Large intestine (tissue), 3 donors: ENCODE measurements around the gene TMEFF1. TPM values are rescaled to one million over a fixed set of nuclear protein-coding genes. Genes with fewer than 3 reads are reported as not detected.

Experiments used
- DNase-seq, 2 donors: peaks; one replicate each; pipeline versions ENCODE4 v3.0.0 to v3.0.0-alpha.2; 2013
- H3K27ac ChIP-seq: one replicate; pipeline ENCODE4 v1.5.1; 2013; ENCODE audit warnings: low read length
- H3K27me3 ChIP-seq: 2 replicates; pipeline ENCODE4 v1.6.1; 2013; ENCODE audit warnings: low read length; ENCODE audit not compliant: control insufficient read depth, insufficient read depth
- H3K36me3 ChIP-seq: 2 replicates; pipeline ENCODE4 v1.6.1; 2013; ENCODE audit warnings: low read length; ENCODE audit not compliant: control insufficient read depth, insufficient read depth
- H3K4me1 ChIP-seq: one replicate; pipeline ENCODE4 v1.6.1; 2013; ENCODE audit warnings: low read length; ENCODE audit not compliant: control insufficient read depth, insufficient read depth
- H3K4me3 ChIP-seq: one replicate; pipeline ENCODE4 v1.5.1; 2013; ENCODE audit warnings: low read length
- H3K9me3 ChIP-seq: one replicate; pipeline ENCODE4 v1.6.1; 2013; ENCODE audit warnings: mild to moderate bottlenecking, low read depth, low read length, moderate library complexity; ENCODE audit not compliant: control insufficient read depth
- WGBS: methylation state at CpG from one replicate; pipeline ENCODE4 v1.1.5; 2013; ENCODE audit warnings: low lambda C conversion rate; ENCODE audit not compliant: insufficient coverage; 5-methylcytosine and 5-hydroxymethylcytosine counted together
- polyA plus RNA-seq: library from polyadenylated mRNA; unstranded; fragments of 120-200 nt; gene quantifications from one replicate; pipeline ENCODE4 v1.2.1, GENCODE V29; 2013

The TMEFF1 gene
- polyA plus RNA-seq, 1 donor, result 2.4 TPM

DNA sequence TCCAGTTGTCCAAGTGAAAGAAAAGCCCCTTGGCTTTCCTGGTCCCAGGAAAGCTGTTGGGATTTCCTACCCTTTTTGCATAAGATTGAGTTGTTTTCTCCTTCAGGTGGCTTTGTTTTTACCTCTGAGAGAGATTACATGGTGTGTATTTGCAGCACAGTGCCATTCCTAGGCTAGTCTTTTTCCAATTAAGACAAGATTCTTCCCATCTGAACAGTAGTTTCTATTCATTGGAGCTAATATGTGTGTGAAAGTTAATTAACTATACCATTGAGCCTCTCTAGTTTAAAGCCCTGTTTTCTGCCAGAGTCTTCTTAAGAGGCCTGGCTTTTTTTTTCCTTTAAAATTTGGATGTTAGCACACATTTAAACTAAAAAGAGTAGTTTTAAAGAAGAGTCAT lies 25.9 kb upstream of the TMEFF1 start:
- Histone ChIP-seq H3K27ac (no peak overlapping the region), H3K36me3 (peaks cover 12% of the 10 kb centered on the region), H3K4me3 (no peak overlapping the region)

DNA sequence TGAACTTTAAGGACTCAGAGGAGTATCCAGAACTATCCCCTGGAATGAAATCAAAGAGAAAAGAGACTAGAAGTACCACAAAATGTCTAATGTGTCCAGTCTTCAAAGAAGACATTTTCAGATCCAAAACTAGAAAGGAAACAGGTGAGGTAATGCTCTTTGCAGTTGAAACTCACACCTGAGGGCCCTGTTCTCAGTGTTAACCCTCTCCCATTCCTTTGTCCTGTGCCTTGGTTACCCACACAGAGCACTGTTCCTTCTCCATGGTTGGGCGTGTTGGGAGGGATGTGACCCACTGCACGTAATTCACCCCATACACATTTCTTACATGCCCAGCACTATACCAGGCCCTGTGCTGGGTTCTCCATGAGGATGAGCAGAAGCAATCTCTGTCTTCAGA lies 24.7 kb upstream of the TMEFF1 start:
- no peak for DNase-seq
- Histone ChIP-seq H3K4me1 (no peaks in the 10 kb centered on the region), H3K27ac (no peak overlapping the region), H3K9me3 (no peaks in the 10 kb centered on the region), H3K27me3 (no peaks in the 10 kb centered on the region), H3K36me3 (peaks cover 9% of the 10 kb centered on the region), H3K4me3 (no peak overlapping the region)
- WGBS, result no CpG with 5 or more reads among the region's 2 CpGs

More for the DNA sequence above, 25.9 kb upstream of the TMEFF1 start:
- Histone ChIP-seq H3K9me3 (no peaks in the 10 kb centered on the region), H3K4me1 (no peaks in the 10 kb centered on the region), H3K27me3 (no peaks in the 10 kb centered on the region)
- DNase-seq, result no peak

DNA sequence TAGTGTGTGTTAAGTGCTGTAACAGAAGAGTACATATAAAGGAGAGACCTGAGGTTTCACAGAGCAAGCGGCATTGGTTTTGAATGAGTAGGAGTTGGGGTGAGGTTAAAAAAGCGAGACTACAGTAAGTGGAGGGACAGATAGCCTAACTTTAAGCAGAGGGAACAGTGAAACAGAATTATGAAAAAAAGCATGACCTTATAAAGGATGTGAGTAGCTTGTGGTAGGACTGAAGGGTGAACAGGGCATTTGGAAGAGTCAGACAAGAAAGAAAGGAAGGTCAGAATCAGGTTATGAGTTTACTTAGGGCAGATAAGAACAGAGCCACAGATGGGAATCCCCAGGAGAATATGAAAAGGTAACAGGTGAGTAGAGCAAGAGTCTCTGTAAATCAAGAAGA lies 23.5 kb upstream of the TMEFF1 start:
- H3K27ac ChIP-seq, result no peak overlapping the region
- peaks cover 5% of the 10 kb centered on the region for H3K36me3 ChIP-seq
- H3K4me1 ChIP-seq, result no peaks in the 10 kb centered on the region
- no peak overlapping the region for H3K4me3 ChIP-seq
- 89% methylated on average over 2 of the region's 2 CpGs for WGBS
- H3K27me3 ChIP-seq, result no peaks in the 10 kb centered on the region
- no peak for DNase-seq
- H3K9me3 ChIP-seq, result no peaks in the 10 kb centered on the region

- Histone ChIP-seq H3K9me3 (no peaks in the 10 kb centered on the region), H3K27me3 (no peaks in the 10 kb centered on the region), H3K36me3 (peaks cover 5% of the 10 kb centered on the region), H3K4me1 (no peaks in the 10 kb centered on the region), H3K27ac (no peak overlapping the region), H3K4me3 (no peak overlapping the region)
- no peak for DNase-seq
- no CpG with 5 or more reads among the region's 2 CpGs for WGBS
Observed at GRCh38 chr9:100452894-100453293, 20.1 kb upstream of the TMEFF1 start.

GRCh38 chr9:100455470-100455869 lies 17.5 kb upstream of the TMEFF1 start:
- Histone ChIP-seq H3K27ac (no peak overlapping the region), H3K36me3 (peaks cover 5% of the 10 kb centered on the region), H3K27me3 (no peaks in the 10 kb centered on the region), H3K4me1 (no peaks in the 10 kb centered on the region), H3K4me3 (no peak overlapping the region), H3K9me3 (no peaks in the 10 kb centered on the region)
- DNase-seq, result no peak

DNA sequence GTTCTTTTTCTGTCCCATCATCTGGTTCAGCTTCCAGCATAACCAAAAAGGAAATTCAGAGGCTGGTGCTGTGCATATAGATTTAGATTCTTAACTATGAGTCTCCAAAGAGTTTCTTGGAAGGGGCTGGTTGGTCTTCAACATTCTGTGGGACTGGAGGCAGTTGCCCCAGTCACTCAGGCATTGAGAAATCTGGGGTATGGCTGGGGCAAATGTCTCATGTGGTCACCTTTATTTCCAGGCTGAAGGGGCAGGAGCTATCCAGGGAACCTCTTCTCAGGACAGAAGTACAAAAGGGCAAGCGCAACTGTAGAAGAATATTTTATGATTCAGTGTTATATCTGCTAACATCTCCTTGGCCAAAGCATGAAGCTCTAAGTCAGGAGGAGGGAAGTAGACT lies 15.4 kb upstream of the TMEFF1 start:
- no peaks in the 10 kb centered on the region for H3K4me1 ChIP-seq
- no CpG with 5 or more reads among the region's 1 CpG for WGBS
- H3K9me3 ChIP-seq, result no peaks in the 10 kb centered on the region
- no peaks in the 10 kb centered on the region for H3K36me3 ChIP-seq
- no peak overlapping the region for H3K27ac ChIP-seq
- H3K27me3 ChIP-seq, result no peaks in the 10 kb centered on the region
- no peak overlapping the region for H3K4me3 ChIP-seq
- DNase-seq, result no peak

DNA sequence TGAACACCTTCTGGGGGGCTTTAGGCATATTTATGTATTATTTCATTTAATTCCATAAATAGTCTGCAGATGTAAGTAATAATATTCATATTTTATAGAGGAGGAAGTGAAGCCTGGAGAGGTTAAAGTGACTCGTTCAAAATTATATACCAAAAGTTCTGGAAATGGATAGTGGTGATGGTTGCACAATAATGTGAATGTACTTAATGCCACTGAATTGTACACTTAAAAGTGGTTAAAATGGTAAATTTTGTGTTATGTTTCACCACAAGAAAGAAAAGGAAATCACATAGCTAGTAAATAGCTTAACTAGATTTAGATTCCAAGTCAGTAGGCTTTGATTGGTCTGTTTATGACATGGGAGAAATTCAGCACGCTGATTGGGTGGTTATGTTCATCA lies 13.0 kb upstream of the TMEFF1 start:
- WGBS, result 100% methylated on average over 1 of the region's 2 CpGs
- no peaks in the 10 kb centered on the region for H3K27me3 ChIP-seq
- no peaks in the 10 kb centered on the region for H3K9me3 ChIP-seq
- H3K4me1 ChIP-seq, result no peaks in the 10 kb centered on the region
- H3K36me3 ChIP-seq, result no peaks in the 10 kb centered on the region
- H3K4me3 ChIP-seq, result no peak overlapping the region
- H3K27ac ChIP-seq, result no peak overlapping the region
- no peak for DNase-seq

DNA sequence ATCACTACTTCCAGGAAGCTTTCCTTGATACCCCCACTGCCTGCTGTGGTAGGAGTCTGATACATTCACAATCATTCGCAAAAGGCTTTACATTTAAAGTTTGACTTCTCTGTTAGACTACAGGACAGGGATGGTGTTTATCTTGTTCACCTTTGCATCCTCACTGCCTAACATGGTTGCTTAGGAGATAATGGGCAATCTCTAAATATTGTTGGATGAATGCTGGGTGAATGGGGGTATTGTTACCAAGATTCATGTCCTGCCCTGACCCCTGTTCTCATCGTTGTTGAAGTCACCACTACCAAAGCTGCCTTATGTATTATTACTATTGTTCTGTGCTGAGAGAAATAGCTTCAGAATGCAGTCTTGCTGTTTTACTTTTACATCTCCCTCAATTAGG lies 7.7 kb upstream of the TMEFF1 start:
- peaks cover 2% of the 10 kb centered on the region for H3K27me3 ChIP-seq
- no peak overlapping the region for H3K27ac ChIP-seq
- H3K9me3 ChIP-seq, result no peaks in the 10 kb centered on the region
- no peaks in the 10 kb centered on the region for H3K36me3 ChIP-seq
- no peak overlapping the region for H3K4me3 ChIP-seq
- no CpG with 5 or more reads among the region's 2 CpGs for WGBS
- H3K4me1 ChIP-seq, result no peaks in the 10 kb centered on the region
- no peak for DNase-seq

- H3K4me3 ChIP-seq, result no peak overlapping the region
- H3K27ac ChIP-seq, result no peak overlapping the region
- no peak for DNase-seq
- WGBS, result no CpG with 5 or more reads among the region's 1 CpG
- H3K36me3 ChIP-seq, result no peaks in the 10 kb centered on the region
- peaks cover 2% of the 10 kb centered on the region for H3K27me3 ChIP-seq
- no peaks in the 10 kb centered on the region for H3K9me3 ChIP-seq
- no peaks in the 10 kb centered on the region for H3K4me1 ChIP-seq
Observed at GRCh38 chr9:100465761-100466160, 7.2 kb upstream of the TMEFF1 start.

DNA sequence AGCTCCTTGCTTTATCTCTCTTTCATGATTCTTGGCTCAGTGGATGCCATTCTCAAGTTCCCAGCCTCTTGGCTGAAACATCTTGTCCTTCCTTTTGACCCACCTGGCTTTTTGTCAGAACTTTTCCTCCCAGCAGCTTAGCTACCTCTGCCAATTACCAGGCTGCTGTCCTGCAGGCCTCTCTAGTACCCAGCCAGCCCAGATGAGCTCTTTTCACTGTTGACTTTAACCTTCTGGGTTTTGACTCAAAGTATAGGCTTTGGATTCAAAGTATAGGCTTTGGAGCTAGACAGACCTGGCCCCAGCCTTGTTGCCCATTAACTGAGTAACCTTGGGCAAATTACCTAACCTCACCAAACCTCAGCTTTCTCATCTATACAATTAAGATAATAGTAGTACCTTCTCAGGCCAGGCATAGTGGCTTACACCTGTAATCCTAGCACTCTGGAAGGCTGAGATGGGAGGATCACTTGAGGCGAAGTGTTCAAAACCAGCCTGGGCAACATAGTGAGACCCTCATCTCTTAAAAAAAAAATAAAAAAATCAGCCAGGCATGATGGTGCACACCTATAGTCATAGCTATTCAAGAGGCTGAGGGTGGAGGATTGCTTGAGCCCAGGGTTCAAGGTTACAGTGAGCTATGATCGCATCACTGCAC lies 6.6 kb upstream of the TMEFF1 start:
- no peak for DNase-seq
- Histone ChIP-seq H3K9me3 (no peaks in the 10 kb centered on the region), H3K4me1 (no peaks in the 10 kb centered on the region), H3K36me3 (no peaks in the 10 kb centered on the region), H3K4me3 (no peak overlapping the region), H3K27me3 (peaks cover 2% of the 10 kb centered on the region), H3K27ac (no peak overlapping the region)
- 80% methylated on average over 1 of the region's 2 CpGs for whole genome bisulfite sequencing

DNA sequence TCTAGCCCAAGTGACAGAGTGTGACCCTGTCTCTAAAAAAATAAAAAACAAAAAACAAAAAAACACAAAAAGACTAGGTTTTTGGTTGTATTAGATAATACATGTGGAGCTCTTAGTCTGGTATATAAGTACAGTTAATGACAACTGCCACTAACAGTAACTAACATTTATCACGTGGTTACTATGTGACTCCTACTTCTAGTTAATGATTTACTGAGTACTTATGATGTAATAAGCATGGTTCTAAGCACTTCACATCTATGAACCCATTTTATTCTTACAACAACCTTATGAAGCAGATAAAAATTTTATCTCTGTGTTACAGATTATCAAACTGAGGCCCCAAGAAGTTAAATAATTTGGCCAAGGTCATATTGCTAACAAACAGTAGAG lies 6.1 kb upstream of the TMEFF1 start:
- peak in 1 of 2 donors; percentile 42 for DNase-seq
- WGBS, result no CpG with 5 or more reads among the region's 1 CpG
- H3K4me1 ChIP-seq, result no peaks in the 10 kb centered on the region
- H3K4me3 ChIP-seq, result no peak overlapping the region
- no peak overlapping the region for H3K27ac ChIP-seq
- H3K27me3 ChIP-seq, result peaks cover 5% of the 10 kb centered on the region
- H3K9me3 ChIP-seq, result no peaks in the 10 kb centered on the region
- H3K36me3 ChIP-seq, result no peaks in the 10 kb centered on the region
